ENCODE measurements around the gene ACOX1. TPM values are rescaled to one million over a fixed set of nuclear protein-coding genes. Genes with fewer than 3 reads are reported as not detected.

The ACOX1 gene
- polyA plus RNA-seq, 1 donor (not counting 4 experiments of a cell fraction or from before 2014, with no cell fraction given): 31.8 TPM

- H3K9me1 ChIP-seq (ENCODE audit: control insufficient read depth, extremely low read depth, insufficient read depth, low read length): no peaks in the 10 kb centered on the region
- no peak overlapping the region for H3K27ac ChIP-seq (ENCODE audit: control insufficient read depth, insufficient read depth, low read length)
- FAIRE-seq (no peak), DNase-seq (ENCODE audit: low read depth, low spot score) (no peak)
- H3K4me3 ChIP-seq (ENCODE audit: control insufficient read depth in 2 of 3, extremely low read depth in 1 of 3, insufficient read depth in 2 of 3, low read depth in 1 of 3, low read length in 3 of 3): no peak overlapping the region
- no peaks in the 10 kb centered on the region for H4K20me1 ChIP-seq (ENCODE audit: control insufficient read depth, extremely low read depth, insufficient read depth, low read length)
- H3K4me1 ChIP-seq (ENCODE audit: control insufficient read depth, extremely low read depth, insufficient read depth, low read length): peaks cover 12% of the 10 kb centered on the region
- no peak overlapping the region for H2AFZ ChIP-seq (ENCODE audit: control insufficient read depth, low read length)
- dilution Hi-C loops (cut with MboI; ENCODE audit: extremely low pct_ligation_motif_present, low sequenced_read_pairs): no loop called here
- no peaks in the 10 kb centered on the region for H3K9me3 ChIP-seq (ENCODE audit: control insufficient read depth, low read depth, low read length)
- peaks cover 18 to 28% of the 10 kb centered on the region in 2 experiments for H3K36me3 ChIP-seq (ENCODE audit: control insufficient read depth in 2 of 2, extremely low read depth in 1 of 2, insufficient read depth in 2 of 2, low read length in 2 of 2)
- peaks cover 11% of the 10 kb centered on the region for H3K79me2 ChIP-seq (ENCODE audit: control insufficient read depth, insufficient read depth, low read length)
- H3K9ac ChIP-seq (ENCODE audit: control insufficient read depth, extremely low read depth, insufficient read depth, low read length): no peak overlapping the region
- no peaks in the 10 kb centered on the region for H3K27me3 ChIP-seq (ENCODE audit: control insufficient read depth, extremely low read depth, insufficient read depth, low read length)
- TF ChIP-seq CTCF (optimal IDR thresholded peaks at IDR 0.05 in 1 of 3, IDR thresholded peaks at IDR 0.05 in 1 of 3, conservative IDR thresholded peaks at IDR 0.05 in 1 of 3; ENCODE audit: extremely low read depth in 1 of 3, insufficient read depth in 2 of 3, low read length in 3 of 3): no peak
- TF ChIP-seq EZH2 (IDR thresholded peaks at IDR 0.05; ENCODE audit: low read length): no peak
- H3K4me2 ChIP-seq (ENCODE audit: control insufficient read depth, extremely low read depth, insufficient read depth, low read depth, low read length): no peak overlapping the region
Measured at GRCh38 chr17:75899353-75899752, 79.6 kb downstream of the ACOX1 start.

- Histone ChIP-seq H3K9me3 (ENCODE audit: control insufficient read depth, low read depth, low read length) (no peaks in the 10 kb centered on the region), H3K4me3 (ENCODE audit: control insufficient read depth in 2 of 3, extremely low read depth in 1 of 3, insufficient read depth in 2 of 3, low read depth in 1 of 3, low read length in 3 of 3) (no peak overlapping the region), H3K36me3 (ENCODE audit: control insufficient read depth in 2 of 2, extremely low read depth in 1 of 2, insufficient read depth in 2 of 2, low read length in 2 of 2) (peaks cover 18 to 28% of the 10 kb centered on the region in 2 experiments), H3K79me2 (ENCODE audit: control insufficient read depth, insufficient read depth, low read length) (peaks cover 6% of the 10 kb centered on the region), H3K4me1 (ENCODE audit: control insufficient read depth, extremely low read depth, insufficient read depth, low read length) (peaks cover 9% of the 10 kb centered on the region), H3K27ac (ENCODE audit: control insufficient read depth, insufficient read depth, low read length) (no peak overlapping the region), H2AFZ (ENCODE audit: control insufficient read depth, low read length) (no peak overlapping the region), H3K27me3 (ENCODE audit: control insufficient read depth, extremely low read depth, insufficient read depth, low read length) (no peaks in the 10 kb centered on the region), H3K9me1 (ENCODE audit: control insufficient read depth, extremely low read depth, insufficient read depth, low read length) (no peaks in the 10 kb centered on the region), H4K20me1 (ENCODE audit: control insufficient read depth, extremely low read depth, insufficient read depth, low read length) (no peaks in the 10 kb centered on the region), H3K9ac (ENCODE audit: control insufficient read depth, extremely low read depth, insufficient read depth, low read length) (no peak overlapping the region), H3K4me2 (ENCODE audit: control insufficient read depth, extremely low read depth, insufficient read depth, low read depth, low read length) (no peak overlapping the region)
- FAIRE-seq (no peak), DNase-seq (ENCODE audit: low read depth, low spot score) (no peak)
- dilution Hi-C loops (cut with MboI; ENCODE audit: extremely low pct_ligation_motif_present, low sequenced_read_pairs): no loop called here
- no peak for TF ChIP-seq EZH2 (IDR thresholded peaks at IDR 0.05; ENCODE audit: low read length)
- no peak for TF ChIP-seq CTCF (optimal IDR thresholded peaks at IDR 0.05 in 1 of 3, IDR thresholded peaks at IDR 0.05 in 1 of 3, conservative IDR thresholded peaks at IDR 0.05 in 1 of 3; ENCODE audit: extremely low read depth in 1 of 3, insufficient read depth in 2 of 3, low read length in 3 of 3)
Measured at GRCh38 chr17:75898791-75899190, 80.2 kb downstream of the ACOX1 start.
